ENCODE results near the gene RASAL3.

The RASAL3 gene

GRCh38 chr19:15468675-15469512, 4.5 kb upstream of the RASAL3 start:
- H3K9ac ChIP-seq (ENCODE audit: low read length), result no peak overlapping the region
- no peak overlapping the region for H3K4me3 ChIP-seq (ENCODE audit: low read length)
- H3K27ac ChIP-seq (ENCODE audit: low read length), result no peak overlapping the region
- H3K36me3 ChIP-seq (ENCODE audit: control insufficient read depth, low read depth, low read length), result no peaks in the 10 kb centered on the region
- H3K4me1 ChIP-seq (ENCODE audit: control insufficient read depth, low read depth, low read length), result no peaks in the 10 kb centered on the region
- peaks cover 37% of the 10 kb centered on the region for H3K27me3 ChIP-seq (ENCODE audit: control insufficient read depth, insufficient read depth, low read length)
- H3K9me3 ChIP-seq (ENCODE audit: control insufficient read depth, low read depth, low read length), result no peaks in the 10 kb centered on the region

- Histone ChIP-seq H3K9me3 (ENCODE audit: control insufficient read depth, low read depth, low read length) (no peaks in the 10 kb centered on the region), H3K36me3 (ENCODE audit: control insufficient read depth, low read depth, low read length) (no peaks in the 10 kb centered on the region), H3K27me3 (ENCODE audit: control insufficient read depth, insufficient read depth, low read length) (peaks cover 37% of the 10 kb centered on the region), H3K4me3 (ENCODE audit: low read length) (no peak overlapping the region), H3K4me1 (ENCODE audit: control insufficient read depth, low read depth, low read length) (no peaks in the 10 kb centered on the region), H3K27ac (ENCODE audit: low read length) (no peak overlapping the region), H3K9ac (ENCODE audit: low read length) (no peak overlapping the region)
Measured at GRCh38 chr19:15467734-15468214, 3.4 kb upstream of the RASAL3 start.

- Histone ChIP-seq H3K9me3 (ENCODE audit: control insufficient read depth, low read depth, low read length) (no peaks in the 10 kb centered on the region), H3K36me3 (ENCODE audit: control insufficient read depth, low read depth, low read length) (no peaks in the 10 kb centered on the region), H3K9ac (ENCODE audit: low read length) (no peak overlapping the region), H3K4me3 (ENCODE audit: low read length) (no peak overlapping the region), H3K4me1 (ENCODE audit: control insufficient read depth, low read depth, low read length) (no peaks in the 10 kb centered on the region), H3K27me3 (ENCODE audit: control insufficient read depth, insufficient read depth, low read length) (peaks cover 37% of the 10 kb centered on the region), H3K27ac (ENCODE audit: low read length) (no peak overlapping the region)
Measured at GRCh38 chr19:15466851-15467733, 2.7 kb upstream of the RASAL3 start.

- no peak overlapping the region for H3K9ac ChIP-seq (ENCODE audit: low read length)
Measured at GRCh38 chr19:15463861-15464371, 428 bp downstream of the RASAL3 start.

GRCh38 chr19:15461694-15462093, 2.6 kb downstream of the RASAL3 start:
- Histone ChIP-seq H3K4me3 (ENCODE audit: low read length) (no peak overlapping the region), H3K4me1 (ENCODE audit: control insufficient read depth, low read depth, low read length) (no peaks in the 10 kb centered on the region), H3K36me3 (ENCODE audit: control insufficient read depth, low read depth, low read length) (no peaks in the 10 kb centered on the region), H3K9ac (ENCODE audit: low read length) (no peak overlapping the region), H3K27ac (ENCODE audit: low read length) (no peak overlapping the region), H3K9me3 (ENCODE audit: control insufficient read depth, low read depth, low read length) (no peaks in the 10 kb centered on the region), H3K27me3 (ENCODE audit: control insufficient read depth, insufficient read depth, low read length) (peaks cover 42% of the 10 kb centered on the region)

More at GRCh38 chr19:15463861-15464371, 428 bp downstream of the RASAL3 start:
- Histone ChIP-seq H3K27ac (ENCODE audit: low read length) (no peak overlapping the region), H3K9me3 (ENCODE audit: control insufficient read depth, low read depth, low read length) (no peaks in the 10 kb centered on the region), H3K4me3 (ENCODE audit: low read length) (no peak overlapping the region), H3K36me3 (ENCODE audit: control insufficient read depth, low read depth, low read length) (no peaks in the 10 kb centered on the region), H3K27me3 (ENCODE audit: control insufficient read depth, insufficient read depth, low read length) (peaks cover 42% of the 10 kb centered on the region), H3K4me1 (ENCODE audit: control insufficient read depth, low read depth, low read length) (no peaks in the 10 kb centered on the region)

GRCh38 chr19:15457701-15458484, 6.5 kb downstream of the RASAL3 start:
- H3K36me3 ChIP-seq (ENCODE audit: control insufficient read depth, low read depth, low read length), result no peaks in the 10 kb centered on the region
- peaks cover 79% of the 10 kb centered on the region for H3K27me3 ChIP-seq (ENCODE audit: control insufficient read depth, insufficient read depth, low read length)
- no peak overlapping the region for H3K4me3 ChIP-seq (ENCODE audit: low read length)
- no peak overlapping the region for H3K27ac ChIP-seq (ENCODE audit: low read length)
- H3K4me1 ChIP-seq (ENCODE audit: control insufficient read depth, low read depth, low read length), result peaks cover 5% of the 10 kb centered on the region
- no peak overlapping the region for H3K9ac ChIP-seq (ENCODE audit: low read length)
- H3K9me3 ChIP-seq (ENCODE audit: control insufficient read depth, low read depth, low read length), result no peaks in the 10 kb centered on the region

- Histone ChIP-seq H3K9me3 (ENCODE audit: control insufficient read depth, low read depth, low read length) (no peaks in the 10 kb centered on the region), H3K27ac (ENCODE audit: low read length) (no peak overlapping the region), H3K9ac (ENCODE audit: low read length) (no peak overlapping the region), H3K27me3 (ENCODE audit: control insufficient read depth, insufficient read depth, low read length) (peaks cover 82% of the 10 kb centered on the region), H3K4me3 (ENCODE audit: low read length) (peak overlapping the region; percentile 35), H3K4me1 (ENCODE audit: control insufficient read depth, low read depth, low read length) (peaks cover 5% of the 10 kb centered on the region), H3K36me3 (ENCODE audit: control insufficient read depth, low read depth, low read length) (no peaks in the 10 kb centered on the region)
Measured at GRCh38 chr19:15456871-15457700, 7.3 kb downstream of the RASAL3 start.

GRCh38 chr19:15456441-15456840, 7.9 kb downstream of the RASAL3 start:
- Histone ChIP-seq H3K27ac (ENCODE audit: low read length) (no peak overlapping the region), H3K9me3 (ENCODE audit: control insufficient read depth, low read depth, low read length) (no peaks in the 10 kb centered on the region), H3K36me3 (ENCODE audit: control insufficient read depth, low read depth, low read length) (no peaks in the 10 kb centered on the region), H3K9ac (ENCODE audit: low read length) (no peak overlapping the region), H3K27me3 (ENCODE audit: control insufficient read depth, insufficient read depth, low read length) (peaks cover 82% of the 10 kb centered on the region), H3K4me3 (ENCODE audit: low read length) (peak overlapping the region; percentile 30), H3K4me1 (ENCODE audit: control insufficient read depth, low read depth, low read length) (peaks cover 5% of the 10 kb centered on the region)

- H3K9me3 ChIP-seq (ENCODE audit: control insufficient read depth, low read depth, low read length), result no peaks in the 10 kb centered on the region
- no peak overlapping the region for H3K4me3 ChIP-seq (ENCODE audit: low read length)
- peaks cover 80% of the 10 kb centered on the region for H3K27me3 ChIP-seq (ENCODE audit: control insufficient read depth, insufficient read depth, low read length)
- no peak overlapping the region for H3K27ac ChIP-seq (ENCODE audit: low read length)
- no peaks in the 10 kb centered on the region for H3K36me3 ChIP-seq (ENCODE audit: control insufficient read depth, low read depth, low read length)
- no peak overlapping the region for H3K9ac ChIP-seq (ENCODE audit: low read length)
- H3K4me1 ChIP-seq (ENCODE audit: control insufficient read depth, low read depth, low read length), result peaks cover 5% of the 10 kb centered on the region
Measured at GRCh38 chr19:15455996-15456395, 8.3 kb downstream of the RASAL3 start.
